ENCODE measurements around the gene SLC25A42.
"Not testable (repeated sequence)": the region's sequence is repeated elsewhere in the genome, so short reads cannot be mapped to it uniquely, and the experiment has no call there.

The SLC25A42 gene

GRCh38 chr19:19134687-19135158, 70.9 kb downstream of the SLC25A42 start:
- DNase-seq, result no peak

GRCh38 chr19:19135713-19136112, 71.9 kb downstream of the SLC25A42 start:
- DNase-seq, result not testable (repeated sequence)

GRCh38 chr19:19137556-19138108, 73.8 kb downstream of the SLC25A42 start:
- no peak for DNase-seq

- peak; percentile 57 to 97 (median 91) for DNase-seq
Observed at GRCh38 chr19:19138109-19138981, 74.6 kb downstream of the SLC25A42 start, which contains the start of gene TMEM161A. Gene TMEM161A, minus strand, starts transcription at chr19:19138478. Its CDS starts 50 bp downstream, at chr19:19138428.

GRCh38 chr19:19139876-19140229, 76.1 kb downstream of the SLC25A42 start:
- peak in 1 of 51 donors; percentile 2 for DNase-seq

- DNase-seq, result no peak
Observed at GRCh38 chr19:19140476-19140875, 76.7 kb downstream of the SLC25A42 start.

- DNase-seq, result no peak
Observed at GRCh38 chr19:19142347-19142746, 78.6 kb downstream of the SLC25A42 start.

- no peak for DNase-seq
Observed at GRCh38 chr19:19145281-19145680, 81.5 kb downstream of the SLC25A42 start.

GRCh38 chr19:19145684-19146608, 82.2 kb downstream of the SLC25A42 start:
- DNase-seq, result peak in 48 of 51 donors; percentile 5 to 81 (median 44)

- no peak for DNase-seq
Observed at GRCh38 chr19:19146865-19147264, 83.1 kb downstream of the SLC25A42 start.

- no peak for DNase-seq
Observed at GRCh38 chr19:19147344-19147743, 83.5 kb downstream of the SLC25A42 start.

- not testable (repeated sequence) for DNase-seq
Observed at GRCh38 chr19:19148504-19148903, 84.7 kb downstream of the SLC25A42 start.

GRCh38 chr19:19149435-19149834, 85.6 kb downstream of the SLC25A42 start:
- no peak for DNase-seq

GRCh38 chr19:19151418-19151817, 87.6 kb downstream of the SLC25A42 start:
- DNase-seq, result no peak

- no peak for DNase-seq
Observed at GRCh38 chr19:19152668-19153384, 89.0 kb downstream of the SLC25A42 start.

- DNase-seq, result no peak
Observed at GRCh38 chr19:19154768-19155494, 91.1 kb downstream of the SLC25A42 start.

- no peak for DNase-seq
Observed at GRCh38 chr19:19155495-19156219, 91.9 kb downstream of the SLC25A42 start.

GRCh38 chr19:19157808-19158207, 94.0 kb downstream of the SLC25A42 start:
- DNase-seq, result no peak

GRCh38 chr19:19159534-19159933, 95.7 kb downstream of the SLC25A42 start:
- DNase-seq, result no peak
